Measurements from ENCODE around the gene UBE2QL1.

Gene UBE2QL1

DNA sequence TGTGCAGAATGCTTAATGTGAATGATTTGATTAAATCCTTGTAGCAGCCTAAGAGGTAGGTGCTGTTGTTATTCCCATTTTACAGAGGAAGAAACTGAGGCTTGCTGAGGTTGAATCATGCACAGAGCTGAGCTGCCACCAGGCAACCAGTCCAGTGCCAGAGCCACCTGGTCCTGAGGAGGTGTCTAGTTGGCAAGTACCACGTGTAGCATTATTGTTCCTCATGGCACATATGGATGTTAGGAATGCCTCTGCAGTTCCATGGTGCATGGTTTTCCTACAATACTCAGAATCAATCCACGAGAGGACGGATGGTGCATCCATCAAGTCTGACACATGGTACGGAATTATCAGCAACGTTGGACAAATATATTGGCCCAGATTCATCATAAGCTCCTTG lies 8.9 kb downstream of the UBE2QL1 start:
- Mint-ChIP-seq H3K27ac (no peak overlapping the region), H3K27me3 (peaks cover 48% of the 10 kb centered on the region), H3K4me3 (no peak overlapping the region), H3K9me3 (no peaks in the 10 kb centered on the region), H3K4me1 (no peaks in the 10 kb centered on the region), H3K36me3 (no peaks in the 10 kb centered on the region)
- no peak for ATAC-seq

DNA sequence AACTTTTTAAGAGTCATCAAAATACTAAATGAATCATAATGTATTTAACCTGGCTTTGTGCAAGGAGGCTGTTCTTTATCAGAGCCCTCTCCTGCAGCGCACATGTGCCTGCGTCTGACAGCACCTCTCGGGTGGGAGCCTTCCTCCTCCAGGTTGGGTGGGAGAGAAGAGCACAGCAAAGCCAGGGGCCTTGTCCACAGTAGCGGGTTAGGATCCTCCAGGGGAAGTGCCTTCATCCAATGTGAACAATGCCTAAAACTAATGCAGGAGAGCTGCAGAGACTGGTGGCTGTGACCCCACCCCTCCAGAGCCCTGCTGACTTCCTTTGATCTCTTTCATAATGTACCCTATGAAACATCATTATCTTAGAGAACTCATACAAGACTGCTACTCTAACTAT lies 10.2 kb downstream of the UBE2QL1 start:
- Mint-ChIP-seq H3K27me3 (peaks cover 56% of the 10 kb centered on the region), H3K4me1 (no peaks in the 10 kb centered on the region)

GRCh38 chr5:6459896-6460295 lies 11.2 kb downstream of the UBE2QL1 start:
- H3K9me3 Mint-ChIP-seq: no peaks in the 10 kb centered on the region

More for the DNA sequence above, 10.2 kb downstream of the UBE2QL1 start:
- no peak for ATAC-seq
- Mint-ChIP-seq H3K9me3 (no peaks in the 10 kb centered on the region), H3K4me3 (no peak overlapping the region), H3K36me3 (no peaks in the 10 kb centered on the region), H3K27ac (no peak overlapping the region)

DNA sequence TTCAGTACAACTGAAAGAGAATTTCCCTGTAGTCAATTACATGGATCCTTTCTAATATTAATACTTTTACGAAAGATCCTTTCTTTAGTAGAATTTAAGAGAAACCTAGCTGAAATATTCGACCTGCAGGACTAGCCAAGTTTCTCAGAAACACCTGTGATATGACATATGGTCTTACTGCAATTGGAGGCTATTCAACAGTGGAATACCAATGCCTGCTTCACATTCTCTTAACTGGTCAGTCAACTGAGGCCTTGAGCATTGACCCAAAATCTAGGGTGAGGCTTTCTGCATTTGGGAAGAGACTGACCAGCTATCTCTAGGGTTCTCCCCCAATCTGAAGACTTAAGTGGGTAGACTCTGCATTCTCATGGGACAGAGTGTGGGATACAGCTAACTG lies 12.3 kb downstream of the UBE2QL1 start:
- Mint-ChIP-seq H3K36me3 (no peaks in the 10 kb centered on the region), H3K9me3 (no peaks in the 10 kb centered on the region), H3K4me3 (no peak overlapping the region), H3K27me3 (peaks cover 35% of the 10 kb centered on the region), H3K4me1 (no peaks in the 10 kb centered on the region), H3K27ac (no peak overlapping the region)
- no peak for ATAC-seq

More at GRCh38 chr5:6459896-6460295, 11.2 kb downstream of the UBE2QL1 start:
- Mint-ChIP-seq H3K36me3 (no peaks in the 10 kb centered on the region), H3K4me1 (no peaks in the 10 kb centered on the region), H3K27me3 (peaks cover 46% of the 10 kb centered on the region), H3K4me3 (no peak overlapping the region), H3K27ac (no peak overlapping the region)
- ATAC-seq: no peak

- no peak for ATAC-seq
- H3K36me3 Mint-ChIP-seq: no peaks in the 10 kb centered on the region
Measured at GRCh38 chr5:6461793-6462650, 13.4 kb downstream of the UBE2QL1 start.

DNA sequence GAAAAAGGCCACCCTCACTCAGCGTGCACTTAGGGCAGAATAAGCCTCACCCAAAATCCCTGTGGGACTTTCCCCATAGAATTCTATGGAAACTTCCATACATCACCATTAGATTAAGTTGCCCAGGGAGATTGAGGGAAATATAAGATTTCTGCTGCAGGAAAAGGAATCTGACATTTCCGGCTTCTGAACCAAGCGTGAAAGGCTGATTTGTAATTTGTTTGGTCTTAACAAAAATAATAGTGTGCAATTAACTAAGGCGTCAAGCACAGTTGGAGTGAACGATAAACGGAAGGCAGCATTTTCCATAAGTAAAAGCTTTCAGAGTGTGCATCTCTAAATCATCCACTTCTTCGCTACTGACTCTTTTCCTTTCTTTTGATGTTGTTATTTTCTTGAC lies 14.0 kb downstream of the UBE2QL1 start:
- Mint-ChIP-seq H3K9me3 (no peaks in the 10 kb centered on the region), H3K27me3 (peaks cover 19% of the 10 kb centered on the region), H3K4me3 (no peak overlapping the region), H3K27ac (no peak overlapping the region), H3K4me1 (no peaks in the 10 kb centered on the region), H3K36me3 (no peaks in the 10 kb centered on the region)
- no peak for ATAC-seq

More at GRCh38 chr5:6461793-6462650, 13.4 kb downstream of the UBE2QL1 start:
- Mint-ChIP-seq H3K27me3 (peaks cover 25% of the 10 kb centered on the region), H3K27ac (no peak overlapping the region), H3K4me3 (no peak overlapping the region), H3K4me1 (no peaks in the 10 kb centered on the region), H3K9me3 (no peaks in the 10 kb centered on the region)

- Mint-ChIP-seq H3K27ac (no peak overlapping the region), H3K4me1 (no peaks in the 10 kb centered on the region), H3K27me3 (peaks cover 34% of the 10 kb centered on the region)
Measured at GRCh38 chr5:6464441-6464840, 15.8 kb downstream of the UBE2QL1 start.

DNA sequence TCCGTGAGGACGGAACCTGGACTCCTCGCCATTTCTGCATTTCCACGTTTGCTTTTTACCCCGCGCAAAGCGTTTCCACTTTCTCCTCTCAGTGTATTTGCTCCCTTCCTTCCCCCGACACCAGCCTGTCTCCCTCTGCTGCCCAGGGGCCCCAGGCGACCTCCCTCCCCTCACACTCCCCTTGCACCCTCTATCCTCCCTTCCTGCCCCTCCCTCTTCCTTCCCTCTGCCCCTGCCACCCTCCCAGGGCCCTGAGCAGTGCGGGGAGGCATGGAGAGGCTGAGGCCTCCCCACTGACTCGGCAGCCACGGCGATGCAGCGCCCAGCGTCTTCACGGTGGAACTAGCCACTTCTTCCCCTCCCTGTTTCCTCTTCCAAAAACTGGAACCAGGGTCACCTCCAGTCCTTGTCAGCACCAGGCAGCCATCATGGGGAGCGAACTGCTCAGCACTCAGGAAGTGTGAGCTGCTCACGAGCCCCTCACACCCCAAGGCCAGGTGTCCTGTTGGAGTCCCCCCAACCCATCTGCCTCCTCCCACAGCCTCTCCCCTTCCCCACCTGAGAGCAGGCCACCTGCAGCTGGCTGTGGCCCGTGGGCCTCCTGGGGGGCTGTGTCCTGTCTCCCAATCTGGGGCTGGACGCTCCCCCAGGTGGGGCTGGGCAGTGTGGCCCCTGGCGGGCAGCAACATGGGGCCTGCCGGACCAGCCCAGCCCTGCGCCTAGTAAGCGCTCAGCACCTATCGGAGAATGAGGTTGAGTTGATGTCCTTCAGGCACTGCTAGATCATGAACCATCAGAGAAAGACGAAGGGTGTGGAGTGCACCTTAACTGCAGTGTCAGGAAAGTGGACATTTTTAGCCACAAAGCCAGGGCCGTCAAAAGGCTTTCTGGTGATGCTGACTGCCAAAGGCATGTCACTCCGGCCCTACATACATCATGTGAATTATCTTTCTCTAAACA lies 17.5 kb downstream of the UBE2QL1 start:
- Mint-ChIP-seq H3K4me3 (no peak overlapping the region), H3K27me3 (peaks cover 47% of the 10 kb centered on the region), H3K9me3 (peaks cover under 1% of the 10 kb centered on the region), H3K27ac (no peak overlapping the region), H3K4me1 (no peaks in the 10 kb centered on the region), H3K36me3 (no peaks in the 10 kb centered on the region)
- peak; percentile 37 for ATAC-seq

More at GRCh38 chr5:6464441-6464840, 15.8 kb downstream of the UBE2QL1 start:
- Mint-ChIP-seq H3K4me3 (no peak overlapping the region), H3K36me3 (no peaks in the 10 kb centered on the region), H3K9me3 (no peaks in the 10 kb centered on the region)
- ATAC-seq: no peak

- Mint-ChIP-seq H3K4me3 (no peak overlapping the region), H3K27ac (no peak overlapping the region), H3K27me3 (peaks cover 44% of the 10 kb centered on the region), H3K4me1 (no peaks in the 10 kb centered on the region), H3K9me3 (peaks cover 4% of the 10 kb centered on the region), H3K36me3 (no peaks in the 10 kb centered on the region)
- ATAC-seq: no peak
Measured at GRCh38 chr5:6466975-6467567, 18.4 kb downstream of the UBE2QL1 start.

- Mint-ChIP-seq H3K36me3 (no peaks in the 10 kb centered on the region), H3K4me3 (no peak overlapping the region), H3K9me3 (peaks cover 4% of the 10 kb centered on the region), H3K27me3 (peaks cover 44% of the 10 kb centered on the region), H3K27ac (no peak overlapping the region), H3K4me1 (no peaks in the 10 kb centered on the region)
- ATAC-seq: no peak
Measured at GRCh38 chr5:6467591-6467990, 18.9 kb downstream of the UBE2QL1 start.

- no peak for ATAC-seq
- peaks cover 44% of the 10 kb centered on the region for H3K27me3 Mint-ChIP-seq
- no peak overlapping the region for H3K4me3 Mint-ChIP-seq
- peaks cover 4% of the 10 kb centered on the region for H3K9me3 Mint-ChIP-seq
- no peaks in the 10 kb centered on the region for H3K36me3 Mint-ChIP-seq
- H3K4me1 Mint-ChIP-seq: no peaks in the 10 kb centered on the region
- H3K27ac Mint-ChIP-seq: no peak overlapping the region
Measured at GRCh38 chr5:6468104-6468503, 19.4 kb downstream of the UBE2QL1 start.

GRCh38 chr5:6468870-6469269 lies 20.2 kb downstream of the UBE2QL1 start:
- peaks cover 45% of the 10 kb centered on the region for H3K27me3 Mint-ChIP-seq
- H3K9me3 Mint-ChIP-seq: peaks cover 4% of the 10 kb centered on the region
- H3K27ac Mint-ChIP-seq: no peak overlapping the region
- no peaks in the 10 kb centered on the region for H3K36me3 Mint-ChIP-seq
- no peaks in the 10 kb centered on the region for H3K4me1 Mint-ChIP-seq
- ATAC-seq: no peak
- H3K4me3 Mint-ChIP-seq: no peak overlapping the region

- H3K9me3 Mint-ChIP-seq: peaks cover 4% of the 10 kb centered on the region
- H3K4me3 Mint-ChIP-seq: no peak overlapping the region
- H3K27ac Mint-ChIP-seq: no peak overlapping the region
- H3K27me3 Mint-ChIP-seq: peaks cover 51% of the 10 kb centered on the region
- H3K36me3 Mint-ChIP-seq: no peaks in the 10 kb centered on the region
- no peak for ATAC-seq
- H3K4me1 Mint-ChIP-seq: no peaks in the 10 kb centered on the region
Measured at GRCh38 chr5:6469836-6470235, 21.2 kb downstream of the UBE2QL1 start.

DNA sequence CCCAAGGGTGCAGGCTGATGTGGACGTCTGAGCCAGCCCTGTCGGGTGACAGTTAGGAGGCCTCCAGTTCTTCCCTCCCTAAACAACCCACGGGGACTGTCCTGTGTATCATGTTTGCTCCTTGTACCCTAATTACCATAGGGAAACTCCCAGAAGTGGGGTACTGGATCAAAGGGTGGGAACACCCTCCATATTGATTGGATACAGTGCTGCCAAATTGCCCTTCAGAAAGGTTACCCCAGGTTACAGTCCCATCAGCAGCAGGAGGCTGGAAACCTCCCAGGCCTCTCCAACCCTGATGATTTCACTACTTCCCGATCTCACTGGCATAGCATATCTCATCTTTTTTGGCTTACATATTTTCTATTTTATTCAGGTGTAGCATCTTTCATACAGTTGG lies 22.0 kb downstream of the UBE2QL1 start:
- H3K4me3 Mint-ChIP-seq: no peak overlapping the region

GRCh38 chr5:6471252-6471651 lies 22.6 kb downstream of the UBE2QL1 start:
- peaks cover 51% of the 10 kb centered on the region for H3K27me3 Mint-ChIP-seq
- no peaks in the 10 kb centered on the region for H3K36me3 Mint-ChIP-seq
- peaks cover 4% of the 10 kb centered on the region for H3K9me3 Mint-ChIP-seq
- no peak for ATAC-seq
- H3K4me1 Mint-ChIP-seq: no peaks in the 10 kb centered on the region
- H3K4me3 Mint-ChIP-seq: no peak overlapping the region
- no peak overlapping the region for H3K27ac Mint-ChIP-seq

More for the DNA sequence above, 22.0 kb downstream of the UBE2QL1 start:
- ATAC-seq: no peak
- Mint-ChIP-seq H3K4me1 (no peaks in the 10 kb centered on the region), H3K27me3 (peaks cover 51% of the 10 kb centered on the region), H3K36me3 (no peaks in the 10 kb centered on the region), H3K9me3 (peaks cover 4% of the 10 kb centered on the region), H3K27ac (no peak overlapping the region)
